Inferior parietal cortex (tissue), 1 donor: ENCODE data around the gene SPATA31C1.
"Not testable (repeated sequence)": the region's sequence is repeated elsewhere in the genome, so short reads cannot be mapped to it uniquely, and the experiment has no call there.

ENCODE experiments used
- DNase-seq: peaks from one replicate; pipeline ENCODE4 v3.0.0-alpha.2; 2016; ENCODE audit errors: extremely low spot score

Gene SPATA31C1

DNA sequence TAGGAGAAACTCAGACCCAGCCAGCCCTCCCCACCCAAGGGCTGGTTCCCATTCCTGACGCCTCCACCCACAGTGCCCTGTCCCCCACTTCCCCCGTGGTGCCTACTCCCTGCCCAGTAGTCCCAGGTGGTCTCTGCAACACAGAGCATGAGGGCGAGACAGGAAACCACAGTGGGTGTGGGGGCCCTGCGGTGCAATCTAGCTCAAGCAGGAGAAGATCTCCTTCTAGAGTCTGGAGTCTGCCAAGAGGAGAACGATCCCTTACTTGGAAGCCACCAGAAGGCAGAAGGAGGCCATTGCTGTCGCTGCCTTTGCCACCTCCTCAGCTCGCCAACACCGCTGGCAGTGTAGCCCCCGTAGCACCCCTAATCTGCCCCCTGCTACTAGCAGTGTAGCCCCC lies 20.2 kb downstream of the SPATA31C1 start:
- not testable (repeated sequence) for DNase-seq

- DNase-seq: not testable (repeated sequence)
Measured at GRCh38 chr9:87938336-87938735, 20.6 kb downstream of the SPATA31C1 start.

- not testable (repeated sequence) for DNase-seq
Measured at GRCh38 chr9:87939096-87939495, 21.3 kb downstream of the SPATA31C1 start.

DNA sequence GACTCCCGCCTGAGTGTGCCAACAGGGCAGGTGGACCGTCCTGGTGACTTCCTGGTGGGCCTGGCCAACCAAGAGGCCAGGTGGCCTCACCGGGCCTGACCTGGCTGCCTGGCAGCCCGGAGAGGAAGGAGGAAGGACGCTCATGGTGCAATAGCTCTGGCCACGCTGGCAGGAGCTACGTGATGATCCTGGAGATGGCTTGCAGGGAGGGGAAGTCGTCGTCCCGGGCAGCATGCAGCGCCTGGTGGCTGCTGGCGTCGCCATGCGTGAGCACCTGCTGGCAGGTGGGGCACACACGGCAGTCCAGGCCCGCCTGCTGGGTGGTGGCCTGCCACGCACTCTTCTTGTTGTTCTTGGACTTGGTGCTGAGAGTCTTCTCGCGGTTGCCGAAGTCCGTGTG lies 26.3 kb downstream of the SPATA31C1 start:
- DNase-seq: no peak

GRCh38 chr9:87944682-87945081 lies 26.9 kb downstream of the SPATA31C1 start:
- no peak for DNase-seq

DNA sequence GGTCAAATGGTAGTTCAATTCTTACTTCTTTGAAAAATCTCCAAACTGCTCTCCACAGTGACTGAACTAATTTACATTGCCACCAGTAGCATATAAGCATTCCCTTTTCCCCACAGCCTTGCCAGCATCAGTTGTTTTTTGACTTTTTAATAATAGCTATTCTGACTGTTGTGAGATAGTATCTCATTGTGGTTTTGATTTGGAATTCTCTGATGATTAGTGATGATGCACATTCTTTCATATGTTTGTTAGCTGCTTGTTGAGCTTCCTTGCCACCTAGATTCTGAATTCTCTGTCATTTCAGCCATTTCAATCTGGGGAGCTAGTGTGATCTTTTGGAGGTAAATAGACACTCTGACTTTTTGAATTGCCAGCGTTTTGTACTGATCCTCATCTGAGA lies 32.5 kb downstream of the SPATA31C1 start:
- no peak for DNase-seq

- no peak for DNase-seq
Measured at GRCh38 chr9:87950765-87951488, 33.2 kb downstream of the SPATA31C1 start.

DNA sequence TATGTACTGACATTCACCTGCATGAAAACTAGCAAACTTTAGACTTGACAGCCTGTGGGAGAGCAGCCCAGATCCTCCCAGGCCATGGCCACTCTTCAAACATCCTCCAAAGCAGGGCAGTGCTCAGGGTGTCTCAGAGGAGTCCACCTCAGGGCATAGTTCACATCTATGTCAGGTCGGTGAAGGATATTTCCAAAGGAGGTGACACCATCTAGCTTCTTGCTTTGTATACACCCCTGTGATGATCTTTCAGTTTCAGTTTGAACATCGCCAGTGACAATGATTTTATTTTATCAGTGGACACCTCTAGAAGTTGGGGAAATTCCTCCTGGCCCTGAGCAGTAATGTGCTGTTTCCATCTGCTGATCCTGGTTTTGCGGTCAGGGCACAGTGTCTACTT lies 36.5 kb downstream of the SPATA31C1 start:
- DNase-seq: no peak

GRCh38 chr9:87957839-87958238 lies 40.1 kb downstream of the SPATA31C1 start:
- no peak for DNase-seq

- DNase-seq: no peak
Measured at GRCh38 chr9:87958591-87958990, 40.8 kb downstream of the SPATA31C1 start.

DNA sequence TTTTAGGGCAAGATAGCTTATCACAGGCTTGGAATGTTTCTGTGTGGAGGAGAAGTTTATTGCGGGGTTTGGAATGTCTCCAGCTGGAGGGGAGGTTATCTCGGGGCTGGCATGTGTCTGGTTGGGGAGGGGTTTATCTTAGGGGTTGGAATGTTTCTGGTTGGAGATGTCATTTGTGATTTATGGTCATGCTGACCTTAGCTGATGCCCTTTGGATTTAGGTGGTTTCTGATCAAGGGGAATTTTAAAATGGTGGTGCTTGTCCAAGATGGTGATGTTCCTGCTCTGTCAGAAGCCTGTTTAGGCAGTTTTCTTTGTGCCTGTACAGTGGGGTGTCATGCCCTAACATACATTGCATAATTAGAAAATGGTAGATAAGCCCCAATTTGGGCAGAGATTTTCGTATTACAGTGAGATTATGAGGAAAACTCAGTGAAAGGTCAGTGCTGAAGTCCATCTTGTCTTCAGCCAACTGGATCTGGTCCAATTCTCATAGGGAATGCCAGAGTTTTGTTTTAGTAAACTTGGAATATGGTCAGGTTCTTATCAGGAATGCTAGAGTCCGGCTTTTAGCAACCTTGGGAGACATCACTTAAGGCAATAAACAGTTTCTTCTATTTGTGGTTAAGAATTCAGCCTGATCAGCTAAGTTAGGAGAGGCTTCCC lies 42.3 kb downstream of the SPATA31C1 start:
- DNase-seq: no peak

DNA sequence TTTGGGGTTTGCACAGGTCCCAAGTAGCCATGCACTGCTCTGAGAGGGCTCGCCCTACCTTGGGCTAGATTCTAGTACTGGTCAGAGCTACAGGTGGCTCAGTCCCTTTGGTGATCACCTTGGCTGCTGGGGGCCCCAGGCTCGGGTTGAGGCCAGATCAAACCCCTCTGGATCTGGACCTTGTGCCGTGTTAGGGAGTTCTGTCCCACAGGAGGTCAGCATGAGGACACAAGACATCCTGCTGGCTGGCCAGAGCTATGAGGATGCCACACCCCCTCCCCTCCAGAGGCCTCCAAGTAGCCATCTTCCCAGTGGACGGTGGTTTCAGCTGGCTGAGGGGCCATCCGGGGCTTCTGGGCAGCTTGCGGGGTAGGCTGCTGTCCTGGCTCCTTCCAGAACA lies 46.0 kb downstream of the SPATA31C1 start:
- no peak for DNase-seq

GRCh38 chr9:87964826-87965225 lies 47.1 kb downstream of the SPATA31C1 start:
- no peak for DNase-seq

DNA sequence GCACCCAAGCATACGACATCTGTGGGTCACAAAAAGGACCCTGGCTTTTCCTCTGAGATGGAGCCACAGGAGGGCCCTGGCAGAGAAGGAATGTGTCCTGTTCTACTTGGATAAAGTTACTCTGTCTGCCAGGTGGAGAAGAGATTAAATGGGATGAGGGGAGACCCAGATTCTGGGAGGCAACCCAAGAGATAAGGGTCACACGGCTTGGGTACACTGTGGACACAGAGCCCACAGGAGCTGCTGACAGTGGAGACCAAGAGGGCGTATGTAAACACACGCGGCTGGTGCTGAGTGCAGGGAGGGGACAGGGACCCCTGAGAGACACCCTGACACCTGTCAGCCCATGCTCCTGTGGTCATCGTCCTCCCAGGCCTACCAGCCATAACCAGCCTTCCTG lies 50.4 kb downstream of the SPATA31C1 start:
- no peak for DNase-seq

- DNase-seq: no peak
Measured at GRCh38 chr9:87970602-87971001, 52.8 kb downstream of the SPATA31C1 start.

DNA sequence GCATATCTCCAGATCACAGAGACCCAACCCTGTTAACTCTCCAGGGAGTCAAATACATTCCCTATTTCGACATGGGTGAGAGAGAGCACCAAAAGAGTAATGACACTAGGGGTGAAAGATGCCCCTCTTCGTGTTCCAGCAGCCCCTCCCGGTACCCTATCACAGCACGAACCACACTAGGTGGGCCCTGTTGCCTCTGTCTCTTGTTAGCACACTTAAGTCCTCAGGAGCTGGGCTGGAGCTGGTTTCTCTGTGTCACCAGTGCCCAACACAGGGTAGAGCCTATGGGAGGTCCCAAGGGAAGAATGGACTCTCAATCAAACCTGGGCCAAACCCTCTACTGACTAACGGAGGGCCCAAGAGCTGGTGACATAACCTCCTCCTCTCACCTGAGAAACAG lies 55.4 kb downstream of the SPATA31C1 start:
- DNase-seq: no peak
